Sigmoid colon (tissue), 7 donors: ENCODE data around the gene LILRA2. TPM values are rescaled to one million over a fixed set of nuclear protein-coding genes. Genes with fewer than 3 reads are reported as not detected.
"Not testable (repeated sequence)": the region's sequence is repeated elsewhere in the genome, so short reads cannot be mapped to it uniquely, and the experiment has no call there.

Experiments used
- DNase-seq: peaks from one replicate; pipeline ENCODE4 v3.0.0-alpha.2; 2019
- H3K27ac ChIP-seq, 4 donors: fragments of 200-600 bp; sonication (generic); one replicate each; pipeline ENCODE4 v1.5.1; 2016 to 2019; ENCODE audit warnings: mild to moderate bottlenecking in 1 of 4
- H3K27me3 ChIP-seq, 3 donors: fragments of 200-600 bp; sonication (generic); one replicate each; pipeline ENCODE4 v1.5.1; 2019; ENCODE audit warnings: mild to moderate bottlenecking in 1 of 3
- H3K36me3 ChIP-seq, 4 donors: fragments of 200-600 bp; sonication (generic); one replicate each; pipeline ENCODE4 v1.5.1; 2016 to 2019
- H3K4me1 ChIP-seq, 4 donors: fragments of 200-600 bp; sonication (generic); one replicate each; pipeline ENCODE4 v1.5.1; 2017 to 2019
- H3K4me3 ChIP-seq, 4 donors: fragments of 200-600 bp; sonication (generic); one replicate each; pipeline ENCODE4 v1.5.1; 2017 to 2019; ENCODE audit warnings: mild to moderate bottlenecking in 2 of 4, moderate library complexity in 1 of 4
- H3K9me3 ChIP-seq, 4 donors: fragments of 200-600 bp in 3 of 4; sonication (generic) in 3 of 4; one replicate each; pipeline versions ENCODE4 v1.5.1 to v1.6.1; 2013 to 2019
- CTCF ChIP-seq, 4 experiments: fragments of 450-650 bp in 3 of 4; fragments of 200-600 bp in 1 of 4; IDR thresholded peaks; one replicate each; pipeline ENCODE4 v1.5.1; 2016 to 2019; ENCODE audit warnings: antibody characterized with exemption in 4 of 4, mild to moderate bottlenecking in 3 of 4, moderate library complexity in 2 of 4
- EP300 ChIP-seq, 4 donors: sonication (generic); formaldehyde crosslinking; IDR thresholded peaks; one replicate each; pipeline ENCODE4 v1.6.1; 2017; ENCODE audit warnings: antibody characterized with exemption in 4 of 4
- POLR2A ChIP-seq, 2 donors: fragments of 450-650 bp; IDR thresholded peaks; one replicate each; pipeline ENCODE4 v1.6.1; 2016; ENCODE audit warnings: antibody characterized with exemption in 2 of 2, mild to moderate bottlenecking in 2 of 2, moderate library complexity in 2 of 2
- POLR2AphosphoS5 ChIP-seq, 4 donors: sonication (generic); formaldehyde crosslinking; IDR thresholded peaks; one replicate each; pipeline ENCODE4 v1.6.1; 2017; ENCODE audit warnings: antibody characterized with exemption in 4 of 4
- WGBS, 2 donors: extraction: QIAGEN DNeasy Blood & Tissue Kit; methylation state at CpG; one replicate each; pipeline ENCODE4 v1.1.7; 2013; 5-methylcytosine and 5-hydroxymethylcytosine counted together
- intact Hi-C: fragments of 100-400 bp; cut with DNase I; formaldehyde crosslinking; loops from one replicate; pipeline ENCODE4 v1.15.1; 2023
- polyA plus RNA-seq, 3 donors: library from polyadenylated mRNA; stranded (reverse); fragments of 200-250 nt; gene quantifications; one replicate each; pipeline ENCODE4 v1.2.3, GENCODE V29; 2013
- total RNA-seq, 4 donors: library from RNA; depleted of rRNA; stranded (reverse); fragments of >200 nt; gene quantifications; one replicate each; pipeline ENCODE4 v1.1.0, GENCODE V29; 2016
- donor health status: healthy with polysubstance abuse.
- donor health status: Bipolar disorder and iron deficiency.
- donor health status: healthy.

The LILRA2 gene
- total and polyA plus RNA-seq, 7 donors: 0.66 to 3.4 (median 3.2) TPM; not detected in 1

DNA sequence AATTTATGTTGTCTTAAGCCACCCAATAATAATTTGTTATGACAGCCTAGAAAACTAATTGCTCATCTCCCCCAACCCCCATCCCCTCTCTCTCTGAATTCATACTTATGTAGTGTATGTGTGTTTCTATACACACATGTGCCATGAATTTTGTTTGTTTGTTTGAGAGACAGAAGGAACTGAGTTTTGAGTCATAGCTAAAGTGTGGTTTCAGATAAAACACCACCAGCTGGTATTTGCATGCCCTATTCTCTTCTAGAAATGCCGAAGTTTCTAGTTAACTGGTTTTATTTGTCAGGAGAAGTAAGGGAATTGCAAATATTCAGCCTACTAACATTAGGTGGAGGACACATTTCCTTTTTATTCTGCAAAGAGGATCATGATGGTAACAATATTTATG, 17.4 kb upstream of the LILRA2 start:
- no peaks in the 10 kb centered on the region for H3K4me1 ChIP-seq
- peaks cover 0 to 6% (median 0%) of the 10 kb centered on the region in 3 donors for H3K27me3 ChIP-seq
- 68 to 84% methylated on average over 1 of the region's 1 CpG for WGBS, 2 donors
- no peaks in the 10 kb centered on the region for H3K9me3 ChIP-seq
- no peak overlapping the region for H3K4me3 ChIP-seq
- H3K36me3 ChIP-seq: no peaks in the 10 kb centered on the region
- no peak overlapping the region for H3K27ac ChIP-seq
- intact Hi-C loops: no loop called here
- TF ChIP-seq POLR2A (IDR thresholded peaks at IDR 0.05) (no peak), CTCF (IDR thresholded peaks at IDR 0.05) (no peak), EP300 (IDR thresholded peaks at IDR 0.05) (no peak), POLR2AphosphoS5 (IDR thresholded peaks at IDR 0.05) (no peak)
- DNase-seq: no peak

DNA sequence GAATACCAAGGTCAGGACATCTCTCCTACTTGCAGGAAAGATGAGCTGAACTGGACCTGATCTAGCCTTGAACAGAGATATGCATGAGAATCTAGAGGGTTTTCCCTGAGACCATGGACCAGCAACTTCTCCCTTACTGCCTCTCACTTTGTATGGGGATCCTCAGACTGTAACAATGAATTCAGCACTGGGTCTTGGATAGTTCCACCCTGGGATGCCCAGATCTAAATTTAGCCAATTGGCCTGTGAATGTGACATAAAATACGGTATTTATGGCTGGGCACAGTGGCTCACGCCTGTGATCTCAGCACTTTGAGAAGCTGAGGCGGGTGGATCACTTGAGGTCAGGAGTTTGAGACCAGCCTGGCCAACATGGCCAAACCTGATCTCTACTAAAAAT, 15.3 kb upstream of the LILRA2 start:
- Histone ChIP-seq H3K36me3 (no peaks in the 10 kb centered on the region), H3K27ac (no peak overlapping the region), H3K4me1 (no peaks in the 10 kb centered on the region), H3K4me3 (no peak overlapping the region), H3K9me3 (no peaks in the 10 kb centered on the region), H3K27me3 (peaks cover 0 to 6% (median 0%) of the 10 kb centered on the region in 3 donors)
- WGBS, 2 donors: 38 to 52% methylated on average over 3 of the region's 3 CpGs
- intact Hi-C loops: no loop called here
- DNase-seq: no peak
- TF ChIP-seq POLR2A (IDR thresholded peaks at IDR 0.05): no peak
- TF ChIP-seq EP300 (IDR thresholded peaks at IDR 0.05): no peak
- no peak for TF ChIP-seq CTCF (IDR thresholded peaks at IDR 0.05)
- no peak for TF ChIP-seq POLR2AphosphoS5 (IDR thresholded peaks at IDR 0.05)

DNA sequence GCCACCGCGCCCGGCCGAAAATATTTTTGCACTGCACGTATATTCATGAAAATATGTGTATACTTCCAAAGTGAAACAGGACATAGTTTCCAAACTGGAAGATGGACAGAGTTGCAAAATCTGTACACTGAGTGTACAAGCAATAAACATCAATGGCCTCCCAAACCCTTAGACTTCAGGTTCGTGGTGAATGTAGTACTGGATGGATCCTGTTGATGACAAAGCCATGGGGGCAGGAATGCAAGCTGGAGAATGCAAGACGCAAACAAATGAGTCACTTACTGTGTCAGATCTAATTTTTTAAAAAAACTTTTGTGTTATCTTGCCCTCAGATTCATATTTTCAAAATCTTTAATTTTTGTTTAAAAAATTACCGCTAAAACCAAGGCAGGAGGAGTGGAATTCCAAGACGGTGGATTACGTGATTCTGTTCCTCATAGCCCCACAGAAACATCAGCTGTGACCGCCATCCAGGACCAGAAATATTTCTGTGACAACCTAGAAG, 12.7 kb upstream of the LILRA2 start:
- no peak for TF ChIP-seq EP300 (IDR thresholded peaks at IDR 0.05)
- TF ChIP-seq POLR2AphosphoS5 (IDR thresholded peaks at IDR 0.05): no peak
- no peak for TF ChIP-seq CTCF (IDR thresholded peaks at IDR 0.05)
- TF ChIP-seq POLR2A (IDR thresholded peaks at IDR 0.05): no peak
- WGBS, 2 donors: 88 to 90% methylated on average over 11 of the region's 11 CpGs
- no peak for DNase-seq
- Histone ChIP-seq H3K4me1 (no peaks in the 10 kb centered on the region), H3K4me3 (no peak overlapping the region), H3K27ac (no peak overlapping the region), H3K9me3 (no peaks in the 10 kb centered on the region), H3K27me3 (no peaks in the 10 kb centered on the region), H3K36me3 (no peaks in the 10 kb centered on the region)
- intact Hi-C loops: no loop called here

DNA sequence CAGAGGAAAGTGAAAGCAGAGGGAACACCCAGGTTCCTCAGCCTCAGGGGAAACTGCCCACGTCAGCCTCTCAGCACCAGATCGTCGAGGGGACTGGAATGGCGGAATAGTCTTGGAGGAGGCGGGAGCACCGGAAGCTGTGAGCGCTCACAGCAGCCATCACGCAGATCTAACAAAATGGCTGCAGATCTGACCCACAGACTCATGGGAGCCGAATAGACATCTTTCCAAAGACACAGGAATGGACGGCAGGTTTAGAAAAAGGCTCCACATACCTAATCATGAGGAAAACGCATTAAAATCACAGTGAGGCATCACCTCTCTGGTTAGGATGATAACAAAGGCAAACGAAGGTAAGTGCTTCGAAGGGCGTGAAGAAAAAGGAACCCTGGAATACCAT, 11.8 kb upstream of the LILRA2 start:
- no peaks in the 10 kb centered on the region for H3K36me3 ChIP-seq
- H3K27ac ChIP-seq: no peak overlapping the region
- no peaks in the 10 kb centered on the region for H3K9me3 ChIP-seq
- TF ChIP-seq POLR2A (IDR thresholded peaks at IDR 0.05) (no peak), EP300 (IDR thresholded peaks at IDR 0.05) (no peak), CTCF (IDR thresholded peaks at IDR 0.05) (no peak), POLR2AphosphoS5 (IDR thresholded peaks at IDR 0.05) (no peak)
- intact Hi-C loops: no loop called here
- no peak for DNase-seq
- H3K4me3 ChIP-seq: no peak overlapping the region
- 85 to 89% methylated on average over 14 of the region's 14 CpGs for WGBS, 2 donors
- no peaks in the 10 kb centered on the region for H3K27me3 ChIP-seq
- no peaks in the 10 kb centered on the region for H3K4me1 ChIP-seq

GRCh38 chr19:54563206-54563605, 10.4 kb upstream of the LILRA2 start:
- H3K27me3 ChIP-seq, H3K9me3 ChIP-seq, DNase-seq, H3K36me3 ChIP-seq, H3K27ac ChIP-seq, intact Hi-C loops, H3K4me1 ChIP-seq, H3K4me3 ChIP-seq: not testable (repeated sequence)
- WGBS, 2 donors: 85 to 91% methylated on average over 6 of the region's 6 CpGs
